Endothelial cell of umbilical vein (primary cell): ENCODE measurements around the gene BCL2A1. TPM values are rescaled to one million over a fixed set of nuclear protein-coding genes. Genes with fewer than 3 reads are reported as not detected.
"Not testable (repeated sequence)": the region's sequence is repeated elsewhere in the genome, so short reads cannot be mapped to it uniquely, and the experiment has no call there.

Source experiments
- BruUV-seq: library from RNA; stranded (reverse); fragments of 400-500 nt; replicated peaks from 2 replicates; lab custom pipeline; 2021; lab: Mats Ljungman, UMichigan
- CTCF ChIA-PET: fragments of 300-600, 350-600 bp; sonication (Branson Sonifier 250); formaldehyde crosslinking; loops from one replicate; lab custom pipeline; 2021; ENCODE audit warnings: antibody characterized with exemption, inconsistent platforms; lab: Charles Lee
- POLR2A ChIA-PET: fragments of 300-600, 350-600 bp; sonication (Branson Sonifier 250); formaldehyde crosslinking; loops from one replicate; lab custom pipeline; 2021; ENCODE audit warnings: antibody characterized with exemption, inconsistent platforms; lab: Charles Lee
- DNase-seq: peaks from one replicate; pipeline ENCODE4 v3.0.0-alpha.2; 2011; ENCODE audit warnings: low read depth, low spot score
- FAIRE-seq: peaks from 2 replicates; lab custom pipeline; 2011; peaks lifted over from hg19 to GRCh38; lab: Jason Lieb, UNC
- H2AFZ ChIP-seq: 2 replicates; pipeline ENCODE4 v1.6.0; 2012; ENCODE audit warnings: low read depth, low read length, control low read depth, inconsistent platforms
- H3K27ac ChIP-seq: 2 replicates; pipeline ENCODE4 v1.5.1; 2011; ENCODE audit warnings: low read depth, mild to moderate bottlenecking, control low read depth, low read length, moderate library complexity; ENCODE audit not compliant: insufficient read depth
- H3K27me3 ChIP-seq, 2 experiments: 2 replicates each; pipeline versions ENCODE4 v1.6.0 to v1.6.1; 2011; ENCODE audit warnings: low read length in 2 of 2, mixed read lengths in 1 of 2; ENCODE audit not compliant: control insufficient read depth in 2 of 2, insufficient read depth in 2 of 2
- H3K36me3 ChIP-seq, 2 experiments: 2 replicates in 1 of 2; 3 replicates in 1 of 2; pipeline ENCODE4 v1.5.1; 2011; ENCODE audit warnings: low read length in 2 of 2, mild to moderate bottlenecking in 1 of 2, moderate library complexity in 1 of 2; ENCODE audit not compliant: control insufficient read depth in 2 of 2, insufficient read depth in 2 of 2; ENCODE audit errors: extremely low read depth in 1 of 2
- H3K4me1 ChIP-seq: 3 replicates; pipeline ENCODE4 v1.5.1; 2011; ENCODE audit warnings: mild to moderate bottlenecking, low read length; ENCODE audit not compliant: control insufficient read depth, insufficient read depth; ENCODE audit errors: extremely low read depth
- H3K4me2 ChIP-seq: 2 replicates; pipeline ENCODE4 v1.6.1; 2011; ENCODE audit warnings: low read length, control low read depth, mixed read lengths; ENCODE audit not compliant: insufficient read depth
- H3K4me3 ChIP-seq, 3 experiments: fragments of 200-600 bp in 1 of 3; sonication (generic), shearing (Covaris generic) in 1 of 3; replicated peaks in 1 of 3; 2 replicates each; pipeline ENCODE4 v1.5.1; 2011 to 2016; ENCODE audit warnings: control low read depth in 3 of 3, low read length in 3 of 3, mild to moderate bottlenecking in 2 of 3, inconsistent platforms in 1 of 3, low read depth in 1 of 3, moderate library complexity in 1 of 3; ENCODE audit not compliant: insufficient read depth in 1 of 3
- H3K79me2 ChIP-seq: 2 replicates; pipeline ENCODE4 v1.6.0; 2012; ENCODE audit warnings: low read length, inconsistent platforms; ENCODE audit not compliant: control insufficient read depth, insufficient read depth
- H3K9ac ChIP-seq: replicated peaks from 2 replicates; pipeline ENCODE3; 2011; ENCODE audit warnings: low read length, control low read depth; ENCODE audit not compliant: insufficient read depth; ENCODE audit errors: extremely low read depth
- H3K9me1 ChIP-seq: replicated peaks from 3 replicates; pipeline ENCODE4 v1.6.0; 2011; ENCODE audit warnings: mild to moderate bottlenecking, low read length; ENCODE audit not compliant: control insufficient read depth, insufficient read depth; ENCODE audit errors: extremely low read depth
- H3K9me3 ChIP-seq: replicated peaks from 2 replicates; pipeline ENCODE4 v1.5.1; 2012; ENCODE audit warnings: low read length, inconsistent platforms; ENCODE audit not compliant: control insufficient read depth, insufficient read depth
- H4K20me1 ChIP-seq: replicated peaks from 2 replicates; pipeline ENCODE3; 2011; ENCODE audit warnings: mild to moderate bottlenecking, low read length; ENCODE audit not compliant: control insufficient read depth, insufficient read depth; ENCODE audit errors: extremely low read depth
- FOS ChIP-seq: IDR thresholded peaks from 2 replicates; pipeline ENCODE4 v1.6.1; 2011; ENCODE audit warnings: mild to moderate bottlenecking, low read length, moderate library complexity, borderline replicate concordance; ENCODE audit not compliant: insufficient read depth
- GATA2 ChIP-seq: IDR thresholded peaks from 2 replicates; pipeline ENCODE4 v1.7.0; 2011; ENCODE audit warnings: low read depth, mild to moderate bottlenecking, moderate library complexity, mixed read lengths, low read length; ENCODE audit not compliant: insufficient read length, insufficient read depth
- MYC ChIP-seq: IDR thresholded peaks from one replicate; pipeline ENCODE4 v1.6.1; 2011; ENCODE audit warnings: mild to moderate bottlenecking, low read depth, low read length
- POLR2AphosphoS5 ChIP-seq: IDR thresholded peaks from 2 replicates; pipeline ENCODE4 v1.6.1; 2012; ENCODE audit warnings: low read depth, mild to moderate bottlenecking, control low read depth, low read length, moderate library complexity; ENCODE audit not compliant: insufficient read depth
- dilution Hi-C: fragments of 300-500 bp; cut with MboI; formaldehyde crosslinking; loops from one replicate; pipeline ENCODE4 v1.15.0; 2019; ENCODE audit warnings: low sequenced_read_pairs; ENCODE audit not compliant: extremely low pct_ligation_motif_present
- intact Hi-C: fragments of 100-400 bp; cut with micrococcal nuclease; formaldehyde crosslinking; loops from one replicate; pipeline ENCODE4 v1.10.0; 2022
- polyA plus RNA-seq, 4 experiments: library from polyadenylated mRNA; depleted of rRNA in 3 of 4; stranded (reverse) in 3 of 4; unstranded in 1 of 4; fragments of >200 nt; gene quantifications; 2 replicates each; pipeline versions ENCODE4 v1.2.1 to v1.2.3, GENCODE V29; 2011 to 2012; ENCODE audit warnings: missing spikeins in 1 of 4
- total RNA-seq: library from RNA; stranded (reverse); gene quantifications from 2 replicates; pipeline ENCODE4 v1.2.3, GENCODE V29; 2021

BCL2A1 gene
- total and polyA plus RNA-seq, 2 donors (not counting 3 experiments of a cell fraction or from before 2014, with no cell fraction given): not detected

DNA sequence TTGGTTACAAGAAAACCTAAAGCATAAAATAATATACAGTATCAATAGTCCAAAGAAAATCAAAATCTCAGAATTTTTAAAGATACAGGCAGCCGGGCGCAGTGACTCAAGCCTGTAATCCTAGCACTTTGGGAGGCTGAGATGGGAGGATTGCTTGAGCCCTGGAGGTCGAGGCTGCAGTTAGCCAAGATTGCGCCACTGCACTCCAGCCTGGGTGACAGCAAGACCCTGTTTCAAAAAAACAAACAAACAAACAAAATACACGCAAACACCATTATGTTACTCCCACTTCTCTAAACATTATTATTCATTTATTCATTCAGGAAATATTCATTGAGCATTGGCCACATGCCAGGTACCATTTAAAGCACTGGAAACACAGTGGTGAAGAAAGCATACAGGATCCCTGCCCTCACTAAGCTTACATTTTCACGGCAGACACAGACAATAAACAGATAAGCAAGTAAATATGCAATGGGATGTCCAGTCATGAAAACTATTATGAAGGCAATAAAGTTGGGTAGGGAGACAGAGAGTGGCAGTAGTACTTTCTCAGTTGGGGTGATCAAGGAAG lies 6.7 kb downstream of the BCL2A1 start:
- Histone ChIP-seq H3K4me2 (no peak overlapping the region), H3K27me3 (no peaks in the 10 kb centered on the region), H3K9ac (no peak overlapping the region), H3K4me3 (no peak overlapping the region), H3K4me1 (no peaks in the 10 kb centered on the region), H2AFZ (no peak overlapping the region), H3K9me1 (no peaks in the 10 kb centered on the region), H3K36me3 (no peaks in the 10 kb centered on the region), H3K27ac (no peak overlapping the region), H4K20me1 (no peaks in the 10 kb centered on the region), H3K79me2 (no peaks in the 10 kb centered on the region), H3K9me3 (no peaks in the 10 kb centered on the region)
- dilution Hi-C loops (no loop called here), intact Hi-C loops (no loop called here)
- no TSS peak for BruUV-seq
- DNase-seq: no peak
- FAIRE-seq: no peak
- ChIA-PET POLR2A (no interaction called here), CTCF (no interaction called here)
- TF ChIP-seq POLR2AphosphoS5 (no peak), FOS (no peak), MYC (no peak), GATA2 (no peak)

GRCh38 chr15:79962921-79963320 lies 8.1 kb downstream of the BCL2A1 start:
- H4K20me1 ChIP-seq, H3K4me1 ChIP-seq, DNase-seq, dilution Hi-C loops, H3K9me1 ChIP-seq, BruUV-seq, H2AFZ ChIP-seq, H3K27me3 ChIP-seq, POLR2A ChIA-PET, H3K9ac ChIP-seq, H3K36me3 ChIP-seq, intact Hi-C loops, CTCF ChIA-PET, H3K4me2 ChIP-seq, H3K27ac ChIP-seq, H3K4me3 ChIP-seq, H3K79me2 ChIP-seq, H3K9me3 ChIP-seq, FAIRE-seq: not testable (repeated sequence)
